OCI-LY1 (cell line): ENCODE data around the gene IL5RA.

ENCODE experiments used
- H2AFZ ChIP-seq: fragments of 200-600 bp; sonication (generic), shearing (Covaris generic); 2 replicates; pipeline ENCODE4 v1.6.0; 2014; ENCODE audit warnings: antibody characterized with exemption, mild to moderate bottlenecking, low read length
- H3F3A ChIP-seq: fragments of 200-600 bp; sonication (generic), shearing (Covaris generic); 2 replicates; pipeline ENCODE4 v1.6.0; 2014; ENCODE audit warnings: mild to moderate bottlenecking, antibody characterized with exemption, low read length, moderate library complexity; ENCODE audit not compliant: insufficient read depth
- H3K27ac ChIP-seq: fragments of 200-600 bp; sonication (generic); 2 replicates; pipeline ENCODE4 v1.5.1; 2014; ENCODE audit warnings: low read length, mixed run types, mild to moderate bottlenecking, low read depth; ENCODE audit not compliant: poor library complexity, severe bottlenecking
- H3K27me3 ChIP-seq: fragments of 200-600 bp; sonication (generic); 2 replicates; pipeline ENCODE4 v1.6.0; 2014; ENCODE audit warnings: antibody characterized with exemption, mild to moderate bottlenecking, low read length, moderate library complexity; ENCODE audit not compliant: insufficient read depth
- H3K36me3 ChIP-seq: fragments of 200-600 bp; sonication (generic); 2 replicates; pipeline ENCODE4 v1.6.1; 2014; ENCODE audit warnings: mild to moderate bottlenecking, antibody characterized with exemption, low read length, moderate library complexity, mixed read lengths; ENCODE audit not compliant: insufficient read depth
- H3K4me1 ChIP-seq: fragments of 200-600 bp; sonication (generic); 2 replicates; pipeline ENCODE4 v1.5.1; 2014; ENCODE audit warnings: mild to moderate bottlenecking, low read length, moderate library complexity; ENCODE audit not compliant: insufficient read depth, severe bottlenecking
- H3K4me2 ChIP-seq: fragments of 200-600 bp; sonication (generic), shearing (Covaris generic); 2 replicates; pipeline ENCODE4 v1.6.1; 2014; ENCODE audit warnings: low read length
- H3K4me3 ChIP-seq: fragments of 200-600 bp; sonication (generic); 2 replicates; pipeline ENCODE4 v1.5.1; 2014; ENCODE audit warnings: low read length, low read depth, mild to moderate bottlenecking, mixed read lengths; ENCODE audit not compliant: poor library complexity, severe bottlenecking
- H3K79me2 ChIP-seq: fragments of 200-600 bp; shearing (Covaris generic); 2 replicates; pipeline ENCODE4 v1.6.1; 2016; ENCODE audit warnings: mixed run types, low read length, mixed read lengths; ENCODE audit not compliant: insufficient read depth
- H3K9ac ChIP-seq: fragments of 200-600 bp; sonication (generic), shearing (Covaris generic); 2 replicates; pipeline ENCODE4 v1.6.1; 2014; ENCODE audit warnings: mild to moderate bottlenecking, low read length, mixed read lengths
- H3K9me2 ChIP-seq: fragments of 200-600 bp; sonication (generic), shearing (Covaris generic); 2 replicates; pipeline ENCODE4 v1.6.1; 2014; ENCODE audit warnings: low read depth, mild to moderate bottlenecking, low read length, mixed read lengths
- H3K9me3 ChIP-seq: fragments of 200-600 bp; shearing (Covaris generic); 2 replicates; pipeline ENCODE4 v1.6.1; 2014; ENCODE audit warnings: low read length, mixed read lengths
- H4K20me1 ChIP-seq: fragments of 200-600 bp; sonication (generic), shearing (Covaris generic); 2 replicates; pipeline ENCODE4 v1.6.0; 2016; ENCODE audit warnings: mild to moderate bottlenecking, low read length; ENCODE audit not compliant: insufficient read depth
- CTCF ChIP-seq: fragments of 200-600 bp; sonication (generic), shearing (Covaris generic); IDR thresholded peaks from 2 replicates; pipeline ENCODE4 v1.5.1; 2017; ENCODE audit warnings: mild to moderate bottlenecking, antibody characterized with exemption, low read length, moderate library complexity, mixed read lengths
- EZH2 ChIP-seq: fragments of 200-600 bp; sonication (generic), shearing (Covaris generic); IDR thresholded peaks from 2 replicates; pipeline ENCODE4 v1.8.0; 2017; ENCODE audit warnings: borderline replicate concordance, mixed run types, mild to moderate bottlenecking, antibody characterized with exemption, low read length, moderate library complexity, mixed read lengths

IL5RA gene

GRCh38 chr3:3081381-3082233 lies 28.6 kb downstream of the IL5RA start:
- no peak for TF ChIP-seq EZH2
- TF ChIP-seq CTCF: no peak
- no peak overlapping the region for H3K4me3 ChIP-seq
- H3K4me2 ChIP-seq: no peak overlapping the region
- H3K36me3 ChIP-seq: no peaks in the 10 kb centered on the region
- no peaks in the 10 kb centered on the region for H3F3A ChIP-seq
- no peaks in the 10 kb centered on the region for H3K9me3 ChIP-seq
- no peaks in the 10 kb centered on the region for H3K79me2 ChIP-seq
- H2AFZ ChIP-seq: no peak overlapping the region
- H3K27me3 ChIP-seq: no peaks in the 10 kb centered on the region
- no peak overlapping the region for H3K27ac ChIP-seq
- H3K9ac ChIP-seq: no peak overlapping the region
- H3K4me1 ChIP-seq: no peaks in the 10 kb centered on the region
- H4K20me1 ChIP-seq: no peaks in the 10 kb centered on the region
- no peaks in the 10 kb centered on the region for H3K9me2 ChIP-seq

- H3K4me3 ChIP-seq: no peak overlapping the region
- no peaks in the 10 kb centered on the region for H3K27me3 ChIP-seq
- no peaks in the 10 kb centered on the region for H3K36me3 ChIP-seq
- H3K27ac ChIP-seq: no peak overlapping the region
- no peaks in the 10 kb centered on the region for H3K4me1 ChIP-seq
- H3K4me2 ChIP-seq: no peak overlapping the region
- H3F3A ChIP-seq: no peaks in the 10 kb centered on the region
- no peaks in the 10 kb centered on the region for H3K79me2 ChIP-seq
- TF ChIP-seq EZH2: no peak
- no peak for TF ChIP-seq CTCF
- H3K9me2 ChIP-seq: no peaks in the 10 kb centered on the region
- no peaks in the 10 kb centered on the region for H4K20me1 ChIP-seq
- H2AFZ ChIP-seq: no peak overlapping the region
- no peaks in the 10 kb centered on the region for H3K9me3 ChIP-seq
- H3K9ac ChIP-seq: no peak overlapping the region
These were observed 29.9 kb downstream of the IL5RA start for GRCh38 chr3:3080309-3080708.

GRCh38 chr3:3074551-3075257 lies 35.5 kb downstream of the IL5RA start:
- no peaks in the 10 kb centered on the region for H3K9me3 ChIP-seq
- no peaks in the 10 kb centered on the region for H4K20me1 ChIP-seq
- no peaks in the 10 kb centered on the region for H3F3A ChIP-seq
- TF ChIP-seq CTCF (no peak), EZH2 (no peak)
- no peaks in the 10 kb centered on the region for H3K27me3 ChIP-seq
- no peaks in the 10 kb centered on the region for H3K36me3 ChIP-seq
- H3K4me1 ChIP-seq: no peaks in the 10 kb centered on the region
- H3K79me2 ChIP-seq: no peaks in the 10 kb centered on the region
- no peak overlapping the region for H3K27ac ChIP-seq
- H3K4me2 ChIP-seq: no peak overlapping the region
- no peak overlapping the region for H2AFZ ChIP-seq
- no peak overlapping the region for H3K4me3 ChIP-seq
- H3K9me2 ChIP-seq: no peaks in the 10 kb centered on the region
- no peak overlapping the region for H3K9ac ChIP-seq
